ENCODE measurements around the gene DLG2. TPM values are rescaled to one million over a fixed set of nuclear protein-coding genes. Genes with fewer than 3 reads are reported as not detected.

The DLG2 gene
- polyA plus RNA-seq, 1 experiment, result 0.68 TPM

DNA sequence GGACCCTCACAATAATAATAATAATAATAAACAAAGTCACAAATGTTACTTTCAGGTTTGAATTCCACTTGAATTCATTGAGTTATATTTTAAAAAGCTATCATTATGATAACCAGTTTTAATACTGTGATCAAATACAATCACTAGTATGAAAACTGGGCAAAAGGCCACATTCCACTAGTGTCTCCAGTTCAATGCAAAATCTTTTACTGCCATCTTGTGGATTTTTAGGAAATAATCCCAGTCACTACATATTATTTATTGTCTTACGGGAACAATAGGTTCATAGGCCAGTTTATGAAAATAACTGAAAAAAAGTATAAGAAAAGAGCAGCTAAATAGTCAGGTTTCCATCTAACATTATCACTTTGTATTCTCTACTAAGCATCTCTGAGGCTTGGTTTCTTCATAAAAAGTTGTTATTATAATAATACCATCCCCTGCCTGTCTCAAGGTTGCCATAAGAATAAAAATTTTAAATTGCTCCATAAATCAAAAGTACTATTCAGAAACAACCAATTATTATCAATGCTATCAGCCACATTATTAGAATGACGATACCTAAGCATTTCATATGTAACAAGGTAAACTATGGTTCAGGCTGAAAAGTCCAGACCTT, 1807.1 kb downstream of the DLG2 start:
- CTCF ChIA-PET, result interaction anchor here (0.6 to 10.5 kb wide), 48 partner anchors 6 to 1338 kb away, joined by 3 to 330 read pairs (median 4); partner anchors contain the start of genes DDIAS and PRCP
- DNase-seq (ENCODE audit: low read depth, low spot score), result peak; percentile 52

DNA sequence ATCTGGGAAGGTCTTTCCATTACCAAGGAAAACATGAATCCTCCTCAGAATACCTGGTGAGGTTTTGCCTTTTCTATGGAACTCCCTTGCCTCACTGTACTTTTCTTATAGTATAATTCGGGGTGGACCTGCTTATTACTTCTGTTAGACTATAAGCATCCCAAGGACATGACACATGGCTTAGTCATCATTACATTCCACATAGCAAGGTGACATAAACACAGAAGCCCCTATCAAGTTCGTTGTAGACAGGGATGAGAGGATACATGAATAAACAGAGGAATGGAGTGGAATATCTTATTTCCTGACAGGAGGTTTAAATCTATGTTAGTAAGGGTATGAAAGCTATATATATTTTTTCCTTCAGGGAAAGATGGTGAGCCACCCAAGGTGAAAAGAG, 1808.8 kb downstream of the DLG2 start:
- Histone ChIP-seq H3K4me3 (ENCODE audit: low read depth, low read length) (no peak overlapping the region), H3K27me3 (ENCODE audit: control insufficient read depth, insufficient read depth, low read length) (no peaks in the 10 kb centered on the region), H3K27ac (ENCODE audit: low read depth, low read length) (no peak overlapping the region), H3K9me3 (ENCODE audit: control insufficient read depth, insufficient read depth, low read length) (no peaks in the 10 kb centered on the region)
- no peak for DNase-seq (ENCODE audit: low read depth, low spot score)
- CTCF ChIA-PET, result interaction anchor here (0.6 to 10.5 kb wide), 11 partner anchors 8 to 1138 kb away, joined by 3 to 330 read pairs (median 8); no protein-coding TSS in a partner anchor
- TF ChIP-seq, protein P1, sequence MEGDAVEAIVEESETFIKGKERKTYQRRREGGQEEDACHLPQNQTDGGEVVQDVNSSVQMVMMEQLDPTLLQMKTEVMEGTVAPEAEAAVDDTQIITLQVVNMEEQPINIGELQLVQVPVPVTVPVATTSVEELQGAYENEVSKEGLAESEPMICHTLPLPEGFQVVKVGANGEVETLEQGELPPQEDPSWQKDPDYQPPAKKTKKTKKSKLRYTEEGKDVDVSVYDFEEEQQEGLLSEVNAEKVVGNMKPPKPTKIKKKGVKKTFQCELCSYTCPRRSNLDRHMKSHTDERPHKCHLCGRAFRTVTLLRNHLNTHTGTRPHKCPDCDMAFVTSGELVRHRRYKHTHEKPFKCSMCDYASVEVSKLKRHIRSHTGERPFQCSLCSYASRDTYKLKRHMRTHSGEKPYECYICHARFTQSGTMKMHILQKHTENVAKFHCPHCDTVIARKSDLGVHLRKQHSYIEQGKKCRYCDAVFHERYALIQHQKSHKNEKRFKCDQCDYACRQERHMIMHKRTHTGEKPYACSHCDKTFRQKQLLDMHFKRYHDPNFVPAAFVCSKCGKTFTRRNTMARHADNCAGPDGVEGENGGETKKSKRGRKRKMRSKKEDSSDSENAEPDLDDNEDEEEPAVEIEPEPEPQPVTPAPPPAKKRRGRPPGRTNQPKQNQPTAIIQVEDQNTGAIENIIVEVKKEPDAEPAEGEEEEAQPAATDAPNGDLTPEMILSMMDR (IDR thresholded peaks at IDR 0.05; ENCODE audit: low read depth, low read length), result no peak
- POLR2A ChIA-PET, result no interaction called here

More for the DNA sequence above, 1807.1 kb downstream of the DLG2 start:
- POLR2A ChIA-PET, result no interaction called here
- TF ChIP-seq, protein P1 (IDR thresholded peaks at IDR 0.05; ENCODE audit: low read depth, low read length), result peak; percentile 58
- Histone ChIP-seq H3K9me3 (ENCODE audit: control insufficient read depth, insufficient read depth, low read length) (no peaks in the 10 kb centered on the region), H3K27ac (ENCODE audit: low read depth, low read length) (no peak overlapping the region), H3K27me3 (ENCODE audit: control insufficient read depth, insufficient read depth, low read length) (no peaks in the 10 kb centered on the region), H3K4me3 (ENCODE audit: low read depth, low read length) (no peak overlapping the region)

DNA sequence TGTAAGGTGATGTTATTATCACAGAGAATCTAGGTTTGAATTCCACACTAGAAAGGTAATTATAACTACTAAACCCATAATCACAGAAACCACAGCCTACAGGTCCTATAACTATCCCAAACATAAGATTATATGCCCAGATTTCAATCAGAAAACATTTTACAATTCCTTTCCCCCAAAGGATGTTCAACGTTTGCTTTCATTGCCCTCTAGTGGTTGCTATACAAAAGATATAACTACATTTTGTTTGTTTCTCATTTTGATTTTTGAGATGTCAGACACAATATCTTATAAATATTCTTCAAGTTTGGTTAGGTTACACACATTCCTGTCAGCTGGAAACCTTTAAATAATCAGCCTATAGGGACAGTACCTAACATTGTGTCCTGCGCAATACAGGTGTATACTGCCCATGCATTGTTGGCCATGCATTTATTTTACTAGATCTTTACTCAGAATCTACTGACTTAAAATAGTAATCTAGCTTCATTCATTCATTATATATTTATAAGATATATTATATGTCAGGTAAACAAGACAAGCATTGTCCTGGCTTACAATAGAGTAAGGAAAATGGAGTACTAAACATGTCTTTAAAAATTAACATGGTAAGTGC, 1810.5 kb downstream of the DLG2 start:
- POLR2A ChIA-PET, result no interaction called here
- no peaks in the 10 kb centered on the region for H3K9me3 ChIP-seq (ENCODE audit: control insufficient read depth, insufficient read depth, low read length)
- DNase-seq (ENCODE audit: low read depth, low spot score), result no peak
- H3K27me3 ChIP-seq (ENCODE audit: control insufficient read depth, insufficient read depth, low read length), result no peaks in the 10 kb centered on the region
- H3K4me3 ChIP-seq (ENCODE audit: low read depth, low read length), result no peak overlapping the region
- TF ChIP-seq, protein P1 (IDR thresholded peaks at IDR 0.05; ENCODE audit: low read depth, low read length), result peak; percentile 71
- CTCF ChIA-PET, result interaction anchor here (0.5 to 10.5 kb wide), 46 partner anchors 10 to 1137 kb away, joined by 3 to 330 read pairs (median 4); partner anchors contain the start of gene DDIAS
- H3K27ac ChIP-seq (ENCODE audit: low read depth, low read length), result no peak overlapping the region

DNA sequence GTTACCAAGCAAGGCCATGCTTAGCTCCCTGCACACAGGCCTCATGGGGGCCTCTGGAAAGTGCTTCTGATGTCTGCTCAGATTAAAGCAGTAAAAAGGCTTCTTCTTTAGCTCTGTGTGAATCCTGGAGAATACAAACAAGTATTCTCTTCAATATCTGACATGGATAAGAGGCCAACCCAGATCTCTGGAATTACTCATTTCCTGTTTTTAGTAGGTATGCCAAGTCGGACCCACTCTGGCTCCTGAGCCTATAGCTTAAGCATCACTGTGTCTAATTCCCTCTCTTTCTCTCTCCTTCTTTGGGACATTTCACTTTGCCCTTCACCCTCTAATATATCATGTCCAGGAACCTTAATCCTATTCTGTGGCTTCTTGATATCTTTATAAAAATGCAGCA, 1811.4 kb downstream of the DLG2 start:
- ChIA-PET POLR2A (no interaction called here), CTCF (interaction anchor here (0.6 to 10.5 kb wide), 42 partner anchors 8 to 1136 kb away, joined by 3 to 330 read pairs (median 4); partner anchors contain the start of genes CCDC90B and DDIAS)
- TF ChIP-seq, protein P1 (IDR thresholded peaks at IDR 0.05; ENCODE audit: low read depth, low read length), result no peak
- DNase-seq (ENCODE audit: low read depth, low spot score), result no peak
- Histone ChIP-seq H3K27me3 (ENCODE audit: control insufficient read depth, insufficient read depth, low read length) (peaks cover 4% of the 10 kb centered on the region), H3K27ac (ENCODE audit: low read depth, low read length) (no peak overlapping the region), H3K9me3 (ENCODE audit: control insufficient read depth, insufficient read depth, low read length) (no peaks in the 10 kb centered on the region), H3K4me3 (ENCODE audit: low read depth, low read length) (no peak overlapping the region)

DNA sequence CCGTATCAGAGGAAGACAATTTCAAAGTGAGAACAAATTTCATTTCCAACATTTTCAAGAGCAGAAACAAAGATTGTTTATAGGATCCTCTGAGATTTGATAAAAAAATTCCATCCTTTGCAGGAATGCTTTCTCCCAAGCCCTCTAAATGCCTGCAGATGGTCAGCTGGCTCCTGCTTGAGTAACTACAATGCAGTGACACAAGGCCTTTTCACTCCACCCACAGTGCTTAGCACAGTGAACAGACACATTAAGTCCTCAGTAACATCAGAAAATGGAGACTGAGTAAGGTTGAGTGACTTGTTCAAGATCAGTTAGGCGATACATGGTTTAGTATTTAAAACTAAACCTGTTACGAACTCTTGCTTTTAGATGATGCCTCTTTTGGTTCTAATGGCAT, 1813.8 kb downstream of the DLG2 start:
- DNase-seq (ENCODE audit: low read depth, low spot score), result no peak
- CTCF ChIA-PET, result interaction anchor here (0.9 to 4.7 kb wide), 2 partner anchors 8 to 15 kb away, joined by 4 to 33 read pairs; no protein-coding TSS in a partner anchor
- POLR2A ChIA-PET, result no interaction called here

More for the DNA sequence above, 1813.8 kb downstream of the DLG2 start:
- TF ChIP-seq, protein P1 (IDR thresholded peaks at IDR 0.05; ENCODE audit: low read depth, low read length), result no peak
- no peaks in the 10 kb centered on the region for H3K9me3 ChIP-seq (ENCODE audit: control insufficient read depth, insufficient read depth, low read length)
- H3K4me3 ChIP-seq (ENCODE audit: low read depth, low read length), result no peak overlapping the region
- H3K27ac ChIP-seq (ENCODE audit: low read depth, low read length), result no peak overlapping the region
- H3K27me3 ChIP-seq (ENCODE audit: control insufficient read depth, insufficient read depth, low read length), result peaks cover 11% of the 10 kb centered on the region
